Stimulated activated CD4-positive, alpha-beta T cell treated with anti-CD3 and anti-CD28 coated beads, Interleukin-4, amount 100 ng/mL, for 24 hours (primary cell): ENCODE measurements around the gene KRT27.
"Not testable (repeated sequence)": the region's sequence is repeated elsewhere in the genome, so short reads cannot be mapped to it uniquely, and the experiment has no call there.

Experiments
- DNase-seq: peaks from one replicate; pipeline ENCODE4 v3.0.0-alpha.2; 2020

KRT27 gene

GRCh38 chr17:40753804-40754203 lies 28.5 kb downstream of the KRT27 start:
- DNase-seq, result no peak

DNA sequence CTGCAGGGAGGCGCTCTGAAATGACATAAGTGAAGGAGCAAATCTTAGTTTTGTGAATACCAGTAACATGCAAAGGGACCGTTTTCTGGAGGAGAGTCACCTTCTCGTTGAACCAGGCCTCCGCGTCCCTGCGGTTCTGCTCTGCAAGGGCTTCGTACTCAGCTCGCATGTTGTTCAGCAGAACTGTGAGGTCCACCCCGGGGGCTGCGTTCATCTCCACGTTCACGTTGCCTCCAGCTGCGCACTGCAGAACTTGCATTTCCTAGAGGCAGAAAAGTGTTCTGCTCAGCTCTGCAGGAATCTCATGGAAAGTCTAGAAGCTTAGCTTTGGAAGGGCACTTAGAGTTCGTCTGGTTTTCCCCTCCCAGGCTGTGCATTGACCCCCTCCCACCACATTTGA lies 31.3 kb downstream of the KRT27 start:
- DNase-seq, result no peak

GRCh38 chr17:40750391-40750790 lies 32.0 kb downstream of the KRT27 start:
- no peak for DNase-seq

- DNase-seq, result not testable (repeated sequence)
Measured at GRCh38 chr17:40748666-40749065, 33.7 kb downstream of the KRT27 start.

DNA sequence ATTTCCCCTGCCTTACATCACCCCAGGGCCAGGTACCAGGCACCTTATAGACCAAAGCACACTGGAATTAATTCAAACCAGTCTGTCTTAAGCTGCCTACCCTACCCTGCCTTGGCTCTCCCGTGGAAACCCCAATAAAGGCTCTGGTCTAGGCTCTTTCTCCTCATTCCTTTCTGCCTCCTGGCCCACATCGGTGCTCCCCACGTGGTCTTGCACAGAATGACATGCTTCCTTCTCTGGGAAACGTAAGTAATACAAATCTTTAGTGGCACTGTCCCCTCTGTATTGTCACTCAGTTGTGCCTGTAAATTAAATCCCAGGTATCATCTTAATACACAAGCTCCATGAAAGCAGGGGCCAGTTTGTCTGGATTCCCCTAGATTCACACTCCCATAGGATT lies 43.8 kb downstream of the KRT27 start:
- no peak for DNase-seq

DNA sequence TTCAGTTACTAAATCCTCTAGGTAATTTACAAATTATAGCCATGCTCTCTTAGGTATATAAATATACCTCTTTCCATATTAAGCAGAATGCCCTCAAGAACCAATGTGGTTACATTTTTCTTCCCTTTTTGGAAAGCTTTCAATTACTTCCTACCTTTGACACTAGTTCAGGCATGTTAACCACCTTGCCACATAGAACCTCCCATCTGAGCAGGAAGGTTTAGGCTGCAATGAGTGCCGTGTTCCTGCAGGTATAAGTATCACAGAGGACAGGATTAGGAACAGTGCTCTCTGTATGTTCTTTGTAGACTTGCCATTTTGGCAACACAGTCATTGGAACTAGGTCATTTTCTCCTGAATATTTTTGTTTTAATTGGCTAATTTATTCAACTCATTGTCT lies 47.3 kb downstream of the KRT27 start:
- no peak for DNase-seq

DNA sequence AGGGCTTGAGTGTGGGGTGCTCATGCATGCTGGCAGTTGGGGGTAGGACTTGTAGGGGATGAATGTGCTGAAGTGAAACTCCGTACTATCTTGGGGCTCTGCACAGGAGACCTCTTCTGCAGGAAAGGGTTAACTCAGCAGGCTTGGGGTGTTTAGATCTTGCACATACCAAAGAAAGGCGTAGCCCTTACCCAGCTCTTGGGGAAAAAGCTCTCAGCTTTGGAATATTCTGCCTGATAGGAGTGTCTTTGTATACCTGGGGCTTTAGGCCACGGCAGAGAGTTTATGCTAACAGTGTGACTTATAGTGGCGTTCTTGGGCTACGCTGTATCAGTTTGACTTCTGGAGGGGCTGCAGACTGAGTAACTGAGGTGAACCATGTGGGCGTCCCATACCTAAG lies 48.3 kb downstream of the KRT27 start:
- no peak for DNase-seq

DNA sequence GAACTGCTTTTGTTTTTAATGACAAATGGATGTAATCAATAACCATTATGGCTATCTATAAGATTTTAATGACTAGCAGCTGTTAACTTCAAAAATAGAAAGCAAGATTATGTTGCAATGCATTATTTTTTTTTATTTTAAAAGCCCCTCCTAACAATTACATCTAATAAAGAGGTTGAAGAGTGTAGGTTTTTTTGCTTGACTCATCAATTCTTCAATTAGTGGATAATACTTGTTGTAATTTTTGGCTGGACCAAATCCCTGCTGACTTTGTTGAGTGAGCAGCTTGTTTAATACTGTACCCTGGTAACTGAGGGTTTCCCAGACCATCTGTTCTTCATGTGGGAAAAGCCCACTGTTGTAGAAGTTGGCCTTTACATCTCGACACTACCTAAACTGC lies 51.4 kb downstream of the KRT27 start:
- no peak for DNase-seq

GRCh38 chr17:40727447-40728231 lies 54.7 kb downstream of the KRT27 start:
- DNase-seq, result no peak

GRCh38 chr17:40726919-40727318 lies 55.4 kb downstream of the KRT27 start:
- DNase-seq, result no peak
